ENCODE data around the gene SLC4A5.

The SLC4A5 gene, protein sequence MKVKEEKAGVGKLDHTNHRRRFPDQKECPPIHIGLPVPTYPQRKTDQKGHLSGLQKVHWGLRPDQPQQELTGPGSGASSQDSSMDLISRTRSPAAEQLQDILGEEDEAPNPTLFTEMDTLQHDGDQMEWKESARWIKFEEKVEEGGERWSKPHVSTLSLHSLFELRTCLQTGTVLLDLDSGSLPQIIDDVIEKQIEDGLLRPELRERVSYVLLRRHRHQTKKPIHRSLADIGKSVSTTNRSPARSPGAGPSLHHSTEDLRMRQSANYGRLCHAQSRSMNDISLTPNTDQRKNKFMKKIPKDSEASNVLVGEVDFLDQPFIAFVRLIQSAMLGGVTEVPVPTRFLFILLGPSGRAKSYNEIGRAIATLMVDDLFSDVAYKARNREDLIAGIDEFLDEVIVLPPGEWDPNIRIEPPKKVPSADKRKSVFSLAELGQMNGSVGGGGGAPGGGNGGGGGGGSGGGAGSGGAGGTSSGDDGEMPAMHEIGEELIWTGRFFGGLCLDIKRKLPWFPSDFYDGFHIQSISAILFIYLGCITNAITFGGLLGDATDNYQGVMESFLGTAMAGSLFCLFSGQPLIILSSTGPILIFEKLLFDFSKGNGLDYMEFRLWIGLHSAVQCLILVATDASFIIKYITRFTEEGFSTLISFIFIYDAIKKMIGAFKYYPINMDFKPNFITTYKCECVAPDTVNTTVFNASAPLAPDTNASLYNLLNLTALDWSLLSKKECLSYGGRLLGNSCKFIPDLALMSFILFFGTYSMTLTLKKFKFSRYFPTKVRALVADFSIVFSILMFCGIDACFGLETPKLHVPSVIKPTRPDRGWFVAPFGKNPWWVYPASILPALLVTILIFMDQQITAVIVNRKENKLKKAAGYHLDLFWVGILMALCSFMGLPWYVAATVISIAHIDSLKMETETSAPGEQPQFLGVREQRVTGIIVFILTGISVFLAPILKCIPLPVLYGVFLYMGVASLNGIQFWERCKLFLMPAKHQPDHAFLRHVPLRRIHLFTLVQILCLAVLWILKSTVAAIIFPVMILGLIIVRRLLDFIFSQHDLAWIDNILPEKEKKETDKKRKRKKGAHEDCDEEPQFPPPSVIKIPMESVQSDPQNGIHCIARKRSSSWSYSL

DNA sequence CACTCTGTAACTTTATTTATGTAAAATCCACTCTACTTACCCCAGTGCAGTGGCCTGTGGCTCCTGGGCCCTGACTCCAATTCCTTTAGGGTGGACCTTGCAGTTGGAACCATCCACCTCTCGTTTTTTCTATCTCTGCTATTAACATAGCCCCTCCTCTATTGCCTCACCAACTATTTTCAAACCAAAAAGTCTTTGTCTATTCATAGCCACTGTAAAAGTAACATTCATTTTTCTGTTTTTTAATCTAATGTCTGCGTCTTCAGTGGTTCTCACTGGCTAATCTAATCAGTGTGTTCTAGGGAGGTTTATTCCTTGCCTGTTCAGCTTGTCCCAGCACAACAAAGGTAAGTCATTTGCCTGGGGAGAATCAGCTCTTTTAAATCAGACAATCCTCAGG is at the start of gene SLC4A5:
TSS of gene SLC4A5 (minus strand) at position 101 of the 400 bp plus-strand sequence. CDS start 28,393 bp downstream, outside the sequence.
- no peak for DNase-seq

DNA sequence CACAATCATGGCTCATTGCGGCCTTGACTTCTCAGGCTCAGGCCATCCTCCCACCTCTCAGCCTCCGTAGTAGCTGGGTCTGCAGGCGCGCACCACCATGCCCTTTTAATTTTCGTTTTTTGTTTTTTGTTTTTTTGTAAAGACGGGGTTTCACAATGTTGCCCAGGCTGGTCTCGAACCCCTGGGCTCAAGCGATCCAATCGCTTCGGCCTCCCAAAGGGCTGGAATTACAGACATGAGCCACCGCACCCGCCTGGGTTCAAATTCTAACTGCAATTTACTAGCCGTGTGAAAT is 49.2 kb upstream of the SLC4A5 start:
- no peak for DNase-seq

DNA sequence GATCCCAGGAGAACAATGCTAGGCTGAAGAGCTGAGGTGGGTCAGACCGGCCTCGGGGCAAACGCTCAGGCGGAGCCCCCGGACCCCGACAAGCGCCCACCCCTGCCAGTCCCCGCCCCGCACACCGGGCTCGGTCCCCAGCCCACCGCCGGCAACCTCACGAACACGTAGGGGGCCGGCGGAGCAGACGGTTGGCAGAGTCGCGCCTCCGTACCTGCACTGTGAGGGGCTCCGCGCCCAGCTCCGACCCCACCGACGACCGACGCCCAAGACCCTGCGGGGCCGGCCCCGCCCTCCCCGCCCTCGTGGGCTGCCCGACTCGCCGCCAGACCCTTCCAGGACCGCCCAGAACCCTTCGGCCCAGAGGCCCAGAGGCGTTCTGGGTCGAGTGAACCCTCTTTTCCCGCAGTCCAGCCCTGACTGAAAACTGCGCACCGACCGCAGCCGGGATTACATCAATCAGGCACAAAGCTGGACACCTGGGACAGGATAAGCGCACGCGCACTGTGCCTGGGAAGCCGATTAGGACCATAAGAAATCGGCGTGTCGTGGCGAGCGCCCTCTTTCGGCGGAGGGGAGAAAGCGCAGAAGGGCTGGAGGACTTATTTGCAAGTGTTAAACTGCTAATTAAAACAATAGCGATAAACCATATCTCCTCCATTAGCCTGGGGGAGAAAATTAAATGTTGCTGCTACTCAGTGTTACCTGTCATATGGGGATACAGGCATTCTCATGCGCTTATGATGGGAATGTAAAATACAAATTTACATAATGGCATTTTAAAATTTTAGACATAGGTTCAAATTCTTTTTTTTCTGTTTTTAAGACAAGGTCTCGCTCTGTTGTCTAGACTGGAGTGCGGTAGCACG is 48.6 kb upstream of the SLC4A5 start:
- peak; percentile 44 for DNase-seq

- DNase-seq = no peak
Observed at GRCh38 chr2:74391209-74391579, 48.0 kb upstream of the SLC4A5 start.

- no peak for DNase-seq
Observed at GRCh38 chr2:74390606-74391005, 47.4 kb upstream of the SLC4A5 start.

GRCh38 chr2:74387346-74387745 is 44.1 kb upstream of the SLC4A5 start:
- no peak for DNase-seq

- no peak for DNase-seq
Observed at GRCh38 chr2:74385396-74385795, 42.2 kb upstream of the SLC4A5 start.

- no peak for DNase-seq
Observed at GRCh38 chr2:74384051-74384450, 40.8 kb upstream of the SLC4A5 start.

DNA sequence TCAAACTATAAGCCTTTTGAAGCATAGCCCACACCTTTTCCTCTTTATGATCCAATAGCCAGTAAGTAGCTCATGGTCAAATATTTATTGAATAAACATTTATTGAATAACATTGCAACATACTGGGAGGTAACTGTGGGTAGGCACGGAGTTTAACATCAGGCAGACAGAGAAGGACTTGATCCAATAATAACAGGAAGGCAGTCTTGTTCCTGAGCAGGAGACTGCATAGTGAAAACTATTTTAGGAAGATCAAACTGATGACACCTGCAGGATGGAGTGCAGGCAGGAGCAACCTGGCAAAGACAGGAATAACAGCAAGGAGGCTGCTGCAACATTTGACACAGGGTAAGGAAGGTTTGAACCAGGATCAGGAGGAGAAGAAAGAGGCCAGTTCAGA is 40.0 kb upstream of the SLC4A5 start:
- DNase-seq = no peak

GRCh38 chr2:74381751-74382150 is 38.5 kb upstream of the SLC4A5 start:
- DNase-seq = no peak

- no peak for DNase-seq
Observed at GRCh38 chr2:74379851-74380789, 36.9 kb upstream of the SLC4A5 start, which contains the start of gene DCTN1. TSS of gene DCTN1 (minus strand) at chr2:74380311. CDS start at chr2:74380037, 274 bp downstream.

DNA sequence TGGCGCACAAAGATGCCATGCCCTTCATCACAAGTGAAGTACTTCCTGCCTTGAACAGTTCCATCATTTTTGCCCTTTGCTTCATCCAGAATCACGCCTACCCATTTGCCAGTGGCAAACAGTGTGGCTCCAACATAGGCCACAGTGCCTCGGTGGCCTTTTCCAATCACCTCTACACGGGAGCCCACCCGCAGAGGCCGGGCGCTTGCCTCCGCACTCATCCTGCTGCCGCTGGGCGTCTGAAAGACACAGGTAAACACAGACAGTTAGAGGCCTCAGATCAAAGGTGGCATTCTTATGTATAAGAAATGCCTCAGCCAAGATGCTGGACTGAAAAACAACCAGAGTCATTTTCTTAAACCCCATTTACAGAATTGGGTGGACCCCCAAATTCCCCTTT is 34.8 kb upstream of the SLC4A5 start:
- no peak for DNase-seq

GRCh38 chr2:74375838-74376237 is 32.6 kb upstream of the SLC4A5 start:
- no peak for DNase-seq

DNA sequence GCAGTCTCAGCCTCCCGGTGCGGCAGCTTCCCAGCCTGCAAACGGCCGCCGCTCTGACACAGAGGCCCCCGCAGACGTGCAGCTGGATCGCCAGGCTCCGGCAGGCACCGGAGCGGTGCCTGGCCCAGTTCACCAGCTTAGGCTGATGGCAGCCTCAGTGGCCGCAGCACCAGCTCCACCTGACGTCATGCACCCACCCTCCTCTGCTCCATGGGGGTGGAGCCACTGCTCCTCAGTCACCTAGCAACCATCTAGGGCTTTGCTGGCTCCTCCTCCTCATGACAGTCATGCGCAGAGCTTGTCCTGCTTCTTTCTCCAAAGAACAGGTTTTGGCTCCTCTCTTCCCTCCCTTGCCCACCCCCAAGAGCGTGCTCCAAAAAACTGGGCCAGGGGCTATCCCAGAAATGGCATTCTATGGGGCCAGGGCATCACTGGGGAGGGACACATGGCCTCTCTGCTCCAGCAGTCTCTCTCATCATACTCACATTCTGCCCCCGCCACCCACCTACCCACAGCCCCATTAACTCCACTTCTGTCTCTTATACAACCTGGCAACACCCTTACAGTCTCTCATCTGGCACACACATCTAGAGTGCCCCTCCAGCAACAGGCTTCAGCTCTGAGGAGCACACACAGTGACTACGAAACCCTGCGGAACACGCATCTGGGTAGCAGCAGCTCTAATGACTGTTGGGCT is 31.4 kb upstream of the SLC4A5 start:
- peak; percentile 40 for DNase-seq

GRCh38 chr2:74373985-74374384 is 30.8 kb upstream of the SLC4A5 start:
- DNase-seq = no peak

- peak; percentile 76 for DNase-seq
Observed at GRCh38 chr2:74373221-74373676, 30.0 kb upstream of the SLC4A5 start.

DNA sequence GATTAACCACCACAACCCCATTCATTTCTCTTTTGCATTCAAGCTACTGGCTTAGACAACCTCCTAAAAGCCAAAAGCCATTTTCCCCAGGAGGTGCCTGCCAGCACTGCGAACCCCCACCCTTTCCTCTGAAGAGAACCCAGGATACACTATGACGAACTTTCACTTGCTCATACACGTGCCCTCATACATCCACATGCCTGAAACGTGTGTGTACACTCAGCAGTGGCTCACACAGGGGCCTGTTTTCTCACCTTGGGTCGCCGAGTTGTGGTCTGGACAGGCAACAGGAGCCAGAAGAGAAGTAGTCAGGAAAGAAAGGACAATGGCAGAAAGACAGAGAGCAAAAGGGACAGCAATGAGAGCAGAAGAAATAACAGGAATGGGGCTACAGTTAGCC is 29.5 kb upstream of the SLC4A5 start:
- DNase-seq = no peak

DNA sequence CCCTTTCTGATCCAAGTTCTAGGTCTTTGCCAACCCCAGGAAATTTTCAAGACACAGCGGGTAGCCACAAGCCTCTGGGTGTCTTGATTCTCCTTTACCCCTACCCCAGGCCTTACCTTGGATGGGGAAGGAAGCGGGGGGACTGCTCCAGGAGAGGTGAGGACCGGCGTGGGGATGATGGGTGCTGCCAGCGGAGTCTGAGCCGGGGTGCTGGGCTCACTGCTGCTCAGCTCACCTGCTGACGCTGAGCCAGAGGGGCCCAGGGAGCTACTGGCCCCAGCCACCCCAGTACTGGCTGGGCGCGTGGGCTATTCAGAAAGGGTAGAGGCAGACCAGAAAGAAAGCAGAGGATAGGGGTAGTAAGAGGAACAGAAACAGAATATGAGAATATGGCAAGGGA is 28.2 kb upstream of the SLC4A5 start:
- DNase-seq = no peak

DNA sequence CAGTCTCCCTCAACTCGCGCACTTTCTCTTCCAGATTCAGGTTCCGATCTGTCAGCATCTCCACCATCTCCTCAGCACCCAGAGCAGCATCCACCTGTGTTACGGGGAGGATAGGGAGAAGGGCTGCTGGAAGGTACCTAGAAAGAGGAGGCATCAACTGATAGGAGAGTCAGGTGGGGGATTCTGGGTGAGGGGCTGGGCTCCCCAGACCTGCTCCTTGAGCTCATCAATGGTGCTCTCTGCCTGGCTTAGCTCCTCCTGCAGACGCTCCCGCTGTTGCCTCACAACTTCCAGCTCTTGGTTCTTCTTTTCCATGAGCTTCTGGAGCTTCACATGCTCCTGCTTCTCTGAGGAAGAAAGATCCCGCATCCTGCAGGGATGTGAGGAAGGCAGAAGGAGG is 26.8 kb upstream of the SLC4A5 start:
- DNase-seq = no peak

- no peak for DNase-seq
Observed at GRCh38 chr2:74368499-74368898, 25.3 kb upstream of the SLC4A5 start.

DNA sequence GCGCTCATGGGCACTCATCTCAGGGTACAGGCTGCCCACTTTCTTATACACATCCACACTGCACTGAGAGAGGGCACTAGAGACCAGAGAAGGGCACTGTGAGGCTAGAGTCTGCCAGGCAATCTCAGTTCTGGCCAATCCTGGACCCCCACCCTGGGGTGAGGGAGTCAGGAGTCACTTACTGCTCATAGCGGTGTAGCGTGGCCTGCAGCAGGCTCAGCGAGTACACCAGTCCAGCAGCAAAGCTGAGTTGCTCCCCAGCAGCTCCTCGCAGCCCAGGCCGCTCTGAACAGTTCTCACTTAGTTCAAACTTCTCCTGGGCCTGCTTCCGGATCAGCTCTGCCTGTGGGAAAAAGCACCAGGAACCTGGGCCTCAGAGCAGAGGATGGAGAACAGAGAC is 24.6 kb upstream of the SLC4A5 start:
- DNase-seq = no peak
